HCT116 (cell line): ENCODE results near the gene GABBR1. TPM values are rescaled to one million over a fixed set of nuclear protein-coding genes. Genes with fewer than 3 reads are reported as not detected.

Experiments
- ATAC-seq: fragments of 200-7000 bp; cut with Tn5 transposase; 2 replicates; pipeline ENCODE4 v1.9.1; 2020; ENCODE audit warnings: mild to moderate bottlenecking, moderate library complexity
- BruUV-seq: library from RNA; stranded (reverse); fragments of 400-500 nt; replicated peaks from 2 replicates; lab custom pipeline; 2021; lab: Mats Ljungman, UMichigan
- CTCF ChIA-PET: fragments of 300-600 bp; sonication (Branson Sonifier 250); formaldehyde crosslinking; loops from one replicate; lab custom pipeline; 2021; ENCODE audit warnings: antibody characterized with exemption; lab: Charles Lee
- POLR2A ChIA-PET: fragments of 300-600, 350-600 bp; sonication (Branson Sonifier 250); formaldehyde crosslinking; loops from one replicate; lab custom pipeline; 2021; ENCODE audit warnings: antibody characterized with exemption; lab: Charles Lee
- RAD21 ChIA-PET, 2 experiments: fragments of 300-600 bp; sonication (Branson Sonifier 250); formaldehyde crosslinking; loops; one replicate each; lab custom pipeline; 2023; ENCODE audit warnings: low total read pairs in 2 of 2; ENCODE audit not compliant: uncharacterized antibody in 2 of 2, unreplicated experiment in 2 of 2, low non-redundant PET in 1 of 2; lab: Charles Lee
- DNase-seq: peaks from one replicate; pipeline ENCODE4 v3.0.0-alpha.2; 2010; ENCODE audit warnings: low read depth, low spot score
- H2AFZ ChIP-seq: fragments of 200-600 bp; shearing (Covaris generic), sonication (generic); 2 replicates; pipeline ENCODE4 v1.6.1; 2017; ENCODE audit warnings: low read depth, mixed run types, mixed read lengths, antibody characterized with exemption, low read length; ENCODE audit not compliant: poor library complexity, severe bottlenecking
- H3K27ac ChIP-seq: 2 replicates; pipeline ENCODE4 v1.5.1; 2012; ENCODE audit warnings: low read depth, low read length
- H3K27me3 ChIP-seq: fragments of 200-600 bp; sonication (generic); 2 replicates; pipeline ENCODE4 v1.6.1; 2016; ENCODE audit warnings: mixed run types, low read length, mixed read lengths; ENCODE audit not compliant: insufficient read depth
- H3K36me3 ChIP-seq, 2 experiments: fragments of 200-500 bp in 1 of 2; fragments of 200-600 bp in 1 of 2; sonication (Bioruptor generic) in 1 of 2; sonication (generic) in 1 of 2; 2 replicates each; pipeline versions ENCODE4 v1.5.1 to v1.6.1; 2014 to 2016; ENCODE audit warnings: low read length in 2 of 2, inconsistent platforms in 1 of 2, mixed read lengths in 1 of 2, mixed run types in 1 of 2; ENCODE audit not compliant: insufficient read depth in 2 of 2, control insufficient read depth in 1 of 2
- H3K4me1 ChIP-seq, 2 experiments: fragments of 200-600 bp in 1 of 2; sonication (generic) in 1 of 2; 2 replicates each; pipeline versions ENCODE4 v1.5.1 to v1.6.1; 2012 to 2017; ENCODE audit warnings: low read length in 2 of 2, inconsistent platforms in 1 of 2, mild to moderate bottlenecking in 1 of 2, mixed read lengths in 1 of 2, mixed run types in 1 of 2, moderate library complexity in 1 of 2; ENCODE audit not compliant: insufficient read depth in 2 of 2, control insufficient read depth in 1 of 2
- H3K4me2 ChIP-seq: fragments of 200-600 bp; sonication (generic); 2 replicates; pipeline ENCODE4 v1.6.1; 2017; ENCODE audit warnings: mixed run types, low read length, mixed read lengths
- H3K4me3 ChIP-seq, 2 experiments: fragments of 200-600 bp in 1 of 2; sonication (generic) in 1 of 2; replicated peaks in 1 of 2; 2 replicates each; pipeline ENCODE4 v1.5.1; 2011 to 2016; ENCODE audit warnings: low read length in 2 of 2, control low read depth in 1 of 2, low read depth in 1 of 2, mild to moderate bottlenecking in 1 of 2, mixed read lengths in 1 of 2, mixed run types in 1 of 2
- H3K79me2 ChIP-seq: fragments of 200-600 bp; sonication (generic); 2 replicates; pipeline ENCODE4 v1.6.1; 2017; ENCODE audit warnings: mild to moderate bottlenecking, mixed run types, low read length, moderate library complexity, mixed read lengths; ENCODE audit not compliant: insufficient read depth
- H3K9ac ChIP-seq: fragments of 200-600 bp; sonication (generic); 2 replicates; pipeline ENCODE4 v1.6.1; 2016; ENCODE audit warnings: low read length, mixed read lengths
- H3K9me2 ChIP-seq: fragments of 200-600 bp; sonication (generic), shearing (Covaris generic); 2 replicates; pipeline ENCODE4 v1.6.1; 2017; ENCODE audit warnings: mixed run types, mild to moderate bottlenecking, moderate library complexity; ENCODE audit not compliant: insufficient read depth
- H3K9me3 ChIP-seq, 2 experiments: fragments of 200-500 bp in 1 of 2; fragments of 200-600 bp in 1 of 2; sonication (Bioruptor generic) in 1 of 2; sonication (generic) in 1 of 2; 2 replicates each; pipeline ENCODE4 v1.6.1; 2014 to 2017; ENCODE audit warnings: low read length in 2 of 2, mixed read lengths in 2 of 2, inconsistent platforms in 1 of 2, low read depth in 1 of 2, mild to moderate bottlenecking in 1 of 2, mixed run types in 1 of 2, moderate library complexity in 1 of 2; ENCODE audit not compliant: control insufficient read depth in 1 of 2, insufficient read depth in 1 of 2
- H4K20me1 ChIP-seq: fragments of 200-600 bp; sonication (generic), shearing (Covaris generic); 2 replicates; pipeline ENCODE4 v1.6.1; 2017; ENCODE audit warnings: mixed run types, mild to moderate bottlenecking, moderate library complexity; ENCODE audit not compliant: insufficient read depth
- CTCF ChIP-seq, 3 experiments: fragments of 200-600 bp in 1 of 3; sonication (generic) in 1 of 3; IDR thresholded peaks in 2 of 3; conservative IDR thresholded peaks in 1 of 3; 2 replicates each; pipeline ENCODE4 v1.5.1; 2012 to 2017; ENCODE audit warnings: low read depth in 2 of 3, low read length in 2 of 3, antibody characterized with exemption in 1 of 3, borderline replicate concordance in 1 of 3, control low read depth in 1 of 3, mild to moderate bottlenecking in 1 of 3, mixed read lengths in 1 of 3, mixed run types in 1 of 3, moderate library complexity in 1 of 3; ENCODE audit not compliant: insufficient read depth in 1 of 3
- EGR1 ChIP-seq: IDR thresholded peaks from 2 replicates; pipeline ENCODE4 v1.6.1; 2012; ENCODE audit warnings: low read depth
- ELF1 ChIP-seq: IDR thresholded peaks from 2 replicates; pipeline ENCODE4 v1.6.1; 2012; ENCODE audit warnings: low read depth, borderline replicate concordance
- FOSL1 ChIP-seq: IDR thresholded peaks from 2 replicates; pipeline ENCODE4 v1.6.1; 2012; ENCODE audit warnings: low read depth
- JUND ChIP-seq: IDR thresholded peaks from 2 replicates; pipeline ENCODE4 v1.6.1; 2012
- MAX ChIP-seq: IDR thresholded peaks from 2 replicates; pipeline ENCODE4 v1.6.1; 2012
- POLR2AphosphoS5 ChIP-seq: IDR thresholded peaks from 2 replicates; pipeline ENCODE4 v1.6.1; 2011; ENCODE audit warnings: mild to moderate bottlenecking, low read depth, low read length, moderate library complexity
- SIN3A ChIP-seq: IDR thresholded peaks from 2 replicates; pipeline ENCODE4 v1.6.1; 2012; ENCODE audit warnings: low read depth
- SP1 ChIP-seq: IDR thresholded peaks from 2 replicates; pipeline ENCODE4 v1.6.1; 2012; ENCODE audit warnings: low read depth
- SRF ChIP-seq: IDR thresholded peaks from 2 replicates; pipeline ENCODE4 v1.6.1; 2012; ENCODE audit warnings: low read depth
- YY1 ChIP-seq: IDR thresholded peaks from 2 replicates; pipeline ENCODE4 v1.6.1; 2011; ENCODE audit warnings: low read length, low read depth, moderate library complexity, mild to moderate bottlenecking; ENCODE audit not compliant: insufficient replicate concordance; ENCODE audit errors: extremely low read depth
- ZNF274 ChIP-seq: fragments of 200-500 bp; sonication (Bioruptor generic); IDR thresholded peaks from 2 replicates; pipeline ENCODE4 v1.6.1; 2014; ENCODE audit warnings: mild to moderate bottlenecking, low read depth, low read length, inconsistent platforms
- intact Hi-C: fragments of 100-400 bp; cut with micrococcal nuclease; formaldehyde crosslinking; loops from 2 replicates; pipeline ENCODE4 v1.10.0; 2022
- total RNA-seq: library from RNA; stranded (reverse); gene quantifications from one replicate; pipeline ENCODE4 v1.2.1, GENCODE V29; 2021; ENCODE audit not compliant: unreplicated experiment

The GABBR1 gene
- total RNA-seq, 1 experiment from 2014 or later: 43.4 TPM

GRCh38 chr6:29557320-29557719, 75.7 kb downstream of the GABBR1 start:
- RAD21 ChIA-PET: no interaction called here
- DNase-seq: no peak
- no peaks in the 10 kb centered on the region for H3K79me2 ChIP-seq
- no peak for TF ChIP-seq FOSL1
- TF ChIP-seq ELF1: no peak
- no peak for TF ChIP-seq CTCF (IDR thresholded peaks at IDR 0.05 in 2 of 3, conservative IDR thresholded peaks at IDR 0.05 in 1 of 3; ENCODE audit: borderline replicate concordance in 1 of 3, insufficient read depth in 1 of 3, low read depth in 2 of 3, low read length in 2 of 3)
- no peak for TF ChIP-seq MAX
- no peak for TF ChIP-seq SP1
- no peak for TF ChIP-seq SIN3A
- TF ChIP-seq ZNF274: no peak
- no peak for TF ChIP-seq YY1
- no peak for TF ChIP-seq POLR2AphosphoS5
- no peak for TF ChIP-seq JUND
- TF ChIP-seq, all 23 proteins: peak for 0
- Histone ChIP-seq H3K36me3 (no peaks in the 10 kb centered on the region), H3K9me3 (no peaks in the 10 kb centered on the region), H3K4me1 (no peaks in the 10 kb centered on the region), H3K27me3 (no peaks in the 10 kb centered on the region), H2AFZ (no peak overlapping the region), H4K20me1 (no peaks in the 10 kb centered on the region), H3K9me2 (no peaks in the 10 kb centered on the region), H3K27ac (no peak overlapping the region), H3K4me2 (no peak overlapping the region), H3K9ac (no peak overlapping the region), H3K4me3 (no peak overlapping the region)
- ChIA-PET CTCF (no interaction called here), POLR2A (no interaction called here)
- intact Hi-C loops: no loop called here
- no peak for ATAC-seq
- no TSS peak for BruUV-seq

GRCh38 chr6:29554764-29555163, 78.2 kb downstream of the GABBR1 start:
- ChIA-PET CTCF (no interaction called here), POLR2A (no interaction called here), RAD21 (no interaction called here)
- H2AFZ ChIP-seq: no peak overlapping the region
- no peak overlapping the region for H3K4me2 ChIP-seq
- H3K4me1 ChIP-seq: no peaks in the 10 kb centered on the region
- H4K20me1 ChIP-seq: no peaks in the 10 kb centered on the region
- H3K27me3 ChIP-seq: no peaks in the 10 kb centered on the region
- BruUV-seq: no TSS peak
- no peaks in the 10 kb centered on the region for H3K9me2 ChIP-seq
- H3K27ac ChIP-seq: no peak overlapping the region
- H3K36me3 ChIP-seq: no peaks in the 10 kb centered on the region
- DNase-seq (no peak), ATAC-seq (no peak)
- H3K4me3 ChIP-seq: no peak overlapping the region
- intact Hi-C loops: no loop called here
- no peaks in the 10 kb centered on the region for H3K9me3 ChIP-seq
- no peaks in the 10 kb centered on the region for H3K79me2 ChIP-seq
- no peak for TF ChIP-seq SRF
- TF ChIP-seq EGR1: no peak
- no peak overlapping the region for H3K9ac ChIP-seq
